Endodermal cell (in vitro differentiated cells): ENCODE measurements around the gene NPTX1. TPM values are rescaled to one million over a fixed set of nuclear protein-coding genes. Genes with fewer than 3 reads are reported as not detected.

Experiments
- DNase-seq: peaks from one replicate; pipeline ENCODE4 v3.0.0-alpha.2; 2017
- H3K27ac ChIP-seq: 2 replicates; pipeline ENCODE4 v1.5.1; 2013; ENCODE audit warnings: mild to moderate bottlenecking, low read depth, low read length, moderate library complexity
- H3K27me3 ChIP-seq: 2 replicates; pipeline ENCODE4 v1.6.1; 2013; ENCODE audit warnings: mild to moderate bottlenecking, low read length, moderate library complexity; ENCODE audit not compliant: insufficient read depth, control insufficient read depth, poor library complexity, severe bottlenecking
- H3K36me3 ChIP-seq: 2 replicates; pipeline ENCODE4 v1.7.0; 2013; ENCODE audit warnings: mild to moderate bottlenecking, low read length, moderate library complexity; ENCODE audit not compliant: control insufficient read depth, insufficient read depth
- H3K4me1 ChIP-seq: one replicate; pipeline ENCODE4 v1.7.0; 2013; ENCODE audit warnings: low read length; ENCODE audit not compliant: control insufficient read depth, insufficient read depth
- H3K4me3 ChIP-seq: 2 replicates; pipeline ENCODE4 v1.5.1; 2013; ENCODE audit warnings: mild to moderate bottlenecking, low read length, moderate library complexity
- H3K9ac ChIP-seq: 2 replicates; pipeline ENCODE4 v1.6.1; 2013; ENCODE audit warnings: mild to moderate bottlenecking, low read length, moderate library complexity; ENCODE audit not compliant: poor library complexity, severe bottlenecking; ENCODE audit errors: extremely low read depth
- H3K9me3 ChIP-seq: 2 replicates; pipeline ENCODE4 v1.6.1; 2013; ENCODE audit warnings: mild to moderate bottlenecking, low read length, moderate library complexity; ENCODE audit not compliant: control insufficient read depth
- H3K27ac Mint-ChIP-seq: 2 replicates; pipeline ENCODE4 v1.8.0; 2020; ENCODE audit warnings: mixed read lengths
- H3K27me3 Mint-ChIP-seq: 2 replicates; pipeline ENCODE4 v1.8.0; 2021; ENCODE audit warnings: mild to moderate bottlenecking, mixed read lengths; ENCODE audit not compliant: insufficient read depth
- H3K36me3 Mint-ChIP-seq: 2 replicates; pipeline ENCODE4 v1.8.0; 2020; ENCODE audit warnings: low read depth, mixed read lengths
- H3K4me1 Mint-ChIP-seq: 2 replicates; pipeline ENCODE4 v1.8.0; 2020; ENCODE audit warnings: mixed read lengths
- H3K4me3 Mint-ChIP-seq: 2 replicates; pipeline ENCODE4 v1.8.0; 2020; ENCODE audit warnings: mild to moderate bottlenecking, moderate library complexity, mixed read lengths
- H3K9me3 Mint-ChIP-seq: 2 replicates; pipeline ENCODE4 v1.8.0; 2020; ENCODE audit warnings: mild to moderate bottlenecking, mixed read lengths
- CTCF ChIP-seq: fragments of 200-600 bp; sonication (generic); conservative IDR thresholded peaks from 2 replicates; pipeline ENCODE4 v1.5.0; 2021; ENCODE audit warnings: antibody characterized with exemption, mild to moderate bottlenecking
- WGBS, 2 experiments: methylation state at CpG; one replicate each; pipeline versions ENCODE4 v1.1.5 to v1.1.7; 2013; ENCODE audit warnings: missing lambda C conversion rate in 2 of 2, mixed read lengths in 1 of 2; ENCODE audit not compliant: insufficient coverage in 1 of 2, insufficient read length in 1 of 2; 5-methylcytosine and 5-hydroxymethylcytosine counted together
- total RNA-seq, 2 donors: library from RNA; stranded (reverse); fragmentation: NEBNext Ultra II Directional in 1 of 2; extraction: Animal tissue kit (Norgen Biotek cat#: 25700) in 1 of 2; gene quantifications; 2 replicates in 1 of 2; 3 replicates in 1 of 2; pipeline ENCODE4 v1.2.1, GENCODE V29; 2021

The NPTX1 gene
- total RNA-seq, 2 donors from 2014 or later: 0.24 to 2.3 TPM

DNA sequence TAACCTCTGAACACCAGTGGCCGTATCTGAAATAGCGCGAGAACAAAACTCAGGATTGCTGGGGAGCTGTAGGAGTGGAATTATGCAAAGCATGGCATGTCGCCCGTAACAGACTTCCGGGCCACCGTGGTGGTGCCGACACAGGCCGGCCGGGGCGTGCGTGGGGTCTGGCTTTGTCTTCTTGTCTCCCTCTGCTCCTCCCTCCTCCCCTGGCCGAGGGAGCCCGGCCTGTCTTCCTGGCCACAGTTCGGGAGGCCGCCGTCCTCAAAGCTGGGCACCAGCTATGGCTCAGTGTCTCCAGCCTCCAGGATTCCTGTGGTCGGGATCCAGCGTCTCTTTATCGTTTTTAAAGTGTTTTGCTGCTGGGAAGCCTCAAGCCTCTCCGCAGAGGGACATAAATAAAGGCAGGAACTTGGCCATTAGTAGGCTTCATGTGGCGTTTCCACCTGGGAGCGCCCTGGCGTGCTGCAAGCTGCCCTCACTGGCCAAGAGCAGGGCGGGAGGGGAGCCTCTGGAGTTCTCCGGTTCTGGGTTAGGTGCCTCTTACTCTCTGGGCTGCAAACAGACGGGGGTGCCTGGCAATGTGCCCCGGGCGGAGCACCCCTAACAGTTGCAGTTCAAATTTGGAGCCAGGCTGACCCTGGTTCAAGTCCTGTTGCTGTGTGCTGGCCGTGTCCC is 22.0 kb upstream of the NPTX1 start:
- no peak overlapping the region for H3K27ac ChIP-seq
- DNase-seq: no peak

GRCh38 chr17:80497726-80498241 is 21.4 kb upstream of the NPTX1 start:
- peaks cover 12% of the 10 kb centered on the region for H3K4me1 Mint-ChIP-seq
- Histone ChIP-seq H3K27ac (no peak overlapping the region), H3K4me1 (peaks cover 6% of the 10 kb centered on the region), H3K9me3 (no peaks in the 10 kb centered on the region), H3K27me3 (no peaks in the 10 kb centered on the region), H3K4me3 (no peak overlapping the region), H3K9ac (no peak overlapping the region), H3K36me3 (no peaks in the 10 kb centered on the region)
- DNase-seq: no peak
- no peak for TF ChIP-seq CTCF
- H3K36me3 Mint-ChIP-seq: no peaks in the 10 kb centered on the region
- no peak overlapping the region for H3K4me3 Mint-ChIP-seq
- no peaks in the 10 kb centered on the region for H3K9me3 Mint-ChIP-seq
- WGBS, 2 experiments: 83 to 91% methylated on average over 10 of the region's 10 CpGs
- H3K27me3 Mint-ChIP-seq: peaks cover 10% of the 10 kb centered on the region
- H3K27ac Mint-ChIP-seq: no peak overlapping the region

More for the DNA sequence above, 22.0 kb upstream of the NPTX1 start:
- Histone ChIP-seq H3K4me1 (peaks cover 3% of the 10 kb centered on the region), H3K27me3 (no peaks in the 10 kb centered on the region), H3K36me3 (no peaks in the 10 kb centered on the region), H3K9me3 (no peaks in the 10 kb centered on the region), H3K9ac (no peak overlapping the region), H3K4me3 (no peak overlapping the region)
- H3K4me3 Mint-ChIP-seq: no peak overlapping the region
- peaks cover 10% of the 10 kb centered on the region for H3K27me3 Mint-ChIP-seq
- no peak for TF ChIP-seq CTCF
- 77 to 91% methylated on average over 17 to 30 of the region's 30 CpGs for WGBS, 2 experiments
- no peak overlapping the region for H3K27ac Mint-ChIP-seq
- H3K9me3 Mint-ChIP-seq: no peaks in the 10 kb centered on the region
- no peaks in the 10 kb centered on the region for H3K36me3 Mint-ChIP-seq
- H3K4me1 Mint-ChIP-seq: peaks cover 6% of the 10 kb centered on the region

DNA sequence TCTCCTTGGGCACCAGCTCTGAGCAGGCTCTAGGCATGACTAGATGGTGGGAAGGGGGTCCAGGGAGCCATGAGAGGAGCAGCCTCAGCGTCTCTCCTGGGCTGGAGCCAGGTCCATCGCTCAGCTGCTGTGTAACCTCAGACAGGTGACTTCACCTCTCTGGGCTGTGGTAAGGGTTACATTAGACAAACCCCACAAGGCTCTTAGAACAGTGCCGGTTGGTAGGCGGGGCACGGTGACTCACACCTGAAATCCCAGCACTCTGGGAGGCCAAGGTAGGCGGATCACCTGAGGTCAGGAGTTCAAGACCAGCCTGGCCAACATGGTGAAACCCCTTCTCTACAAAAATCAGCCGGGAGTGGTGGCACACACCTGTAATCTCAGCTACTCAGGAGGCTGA is 18.1 kb upstream of the NPTX1 start:
- Histone ChIP-seq H3K27ac (no peak overlapping the region), H3K9ac (no peak overlapping the region), H3K27me3 (no peaks in the 10 kb centered on the region), H3K4me3 (no peak overlapping the region), H3K4me1 (peaks cover 15% of the 10 kb centered on the region), H3K9me3 (no peaks in the 10 kb centered on the region), H3K36me3 (no peaks in the 10 kb centered on the region)
- DNase-seq: no peak
- no peak overlapping the region for H3K4me3 Mint-ChIP-seq
- H3K4me1 Mint-ChIP-seq: peaks cover 12% of the 10 kb centered on the region
- no peaks in the 10 kb centered on the region for H3K9me3 Mint-ChIP-seq
- H3K27ac Mint-ChIP-seq: no peak overlapping the region
- no peak for TF ChIP-seq CTCF
- peaks cover 13% of the 10 kb centered on the region for H3K27me3 Mint-ChIP-seq
- no peaks in the 10 kb centered on the region for H3K36me3 Mint-ChIP-seq
- 90 to 93% methylated on average over 6 to 7 of the region's 7 CpGs for WGBS, 2 experiments
